Glomerular endothelial cell (primary cell): ENCODE results near the gene VCAN. TPM values are rescaled to one million over a fixed set of nuclear protein-coding genes. Genes with fewer than 3 reads are reported as not detected.

Experiments used
- total RNA-seq: library from RNA; depleted of rRNA; stranded (reverse); fragments of >200 nt; gene quantifications from 2 replicates; pipeline ENCODE4 v1.2.3, GENCODE V29; 2015

The VCAN gene
- total RNA-seq, 1 donor from 2014 or later: 70.5 TPM

Other genes starting within 250 kb of the VCAN start
- gene HAPLN1, start 249.1 kb downstream of the VCAN start, total RNA-seq: 0.12 TPM in 1 of 2 replicates, not detected in the other